Activated T-helper 9 cell treated with anti-CD3 and anti-CD28 coated beads, Interleukin-2, amount 50 U/mL, for 16 hours (primary cell): ENCODE results near the gene SDF4.
"Not testable (repeated sequence)": the region's sequence is repeated elsewhere in the genome, so short reads cannot be mapped to it uniquely, and the experiment has no call there.

ENCODE experiments used
- DNase-seq: peaks from one replicate; pipeline ENCODE4 v3.0.0-alpha.2; 2020; ENCODE audit warnings: low read depth

Gene SDF4

DNA sequence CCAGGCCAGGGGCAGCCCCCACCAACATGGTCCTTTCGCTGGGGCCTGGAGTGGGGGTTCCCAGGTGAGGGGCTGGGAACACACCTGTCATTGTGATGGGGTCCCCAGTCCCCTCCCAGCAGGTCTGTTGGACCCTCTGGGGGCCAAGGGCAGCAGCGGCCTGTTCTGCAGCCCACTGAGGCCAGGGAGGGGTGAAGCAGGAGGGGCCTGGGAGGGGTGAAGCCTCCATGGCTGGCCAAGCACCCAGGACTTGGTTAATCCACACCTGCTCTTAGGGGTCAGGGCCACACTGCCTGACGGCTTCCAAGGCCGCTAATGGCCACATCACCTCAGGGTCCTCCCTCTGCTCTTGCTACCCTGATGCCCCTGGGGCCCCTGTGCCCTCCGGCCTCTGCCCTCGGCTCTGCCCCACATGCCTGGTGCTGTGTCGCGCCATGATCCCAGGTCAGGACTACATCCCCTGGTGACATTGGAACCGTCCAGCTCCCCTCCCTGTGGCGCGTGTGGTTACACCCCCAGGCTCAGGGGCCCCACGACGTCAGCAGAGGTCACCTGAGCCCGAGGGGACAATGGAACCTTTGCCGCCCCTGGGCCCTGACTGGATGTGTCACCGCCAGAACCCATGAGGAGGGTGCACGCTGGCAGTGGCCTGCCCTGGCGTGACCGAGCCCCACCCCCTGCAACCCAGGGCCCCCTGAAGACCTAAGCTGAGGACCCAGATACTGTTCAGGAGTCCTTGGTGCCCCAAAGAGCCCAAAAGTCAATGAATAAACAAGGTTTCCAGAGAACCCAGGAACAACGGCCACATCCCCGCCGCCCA lies 32.5 kb downstream of the SDF4 start:
- DNase-seq = no peak

DNA sequence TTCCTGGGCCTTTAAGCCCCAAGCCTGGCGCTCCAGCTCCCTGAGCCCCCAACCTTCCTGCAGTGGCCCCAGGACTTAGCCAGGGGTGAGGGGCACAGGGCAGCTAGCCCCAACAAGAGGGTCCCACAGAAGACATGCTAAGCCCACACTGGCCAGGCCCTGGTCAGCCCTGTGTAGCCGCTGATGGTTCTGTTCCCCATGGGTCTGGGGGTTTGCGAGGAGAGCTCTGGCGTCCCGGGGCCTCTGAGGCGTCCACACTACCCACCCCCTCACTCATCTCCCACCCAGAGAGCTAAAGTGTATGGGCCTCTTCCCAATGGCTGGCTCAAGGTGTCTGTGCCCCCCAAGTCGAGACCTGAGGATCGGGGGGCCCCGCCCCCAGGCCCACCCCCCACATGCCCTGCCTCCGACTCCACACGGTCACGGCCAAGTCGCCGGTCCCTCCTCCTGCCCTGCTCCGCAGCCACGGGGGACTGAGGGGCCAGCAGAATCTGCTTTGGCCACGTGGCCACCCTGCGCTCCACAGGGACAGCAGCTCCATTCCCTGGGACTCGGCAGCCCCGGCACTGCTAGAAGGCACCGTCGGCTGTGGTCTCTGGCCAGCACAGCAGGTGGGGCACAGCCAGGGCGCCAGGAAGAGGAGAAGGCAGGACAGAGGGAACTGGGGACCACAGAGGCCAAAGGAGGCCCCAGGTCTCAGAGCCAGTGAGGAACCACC lies 33.2 kb downstream of the SDF4 start:
- DNase-seq = no peak

DNA sequence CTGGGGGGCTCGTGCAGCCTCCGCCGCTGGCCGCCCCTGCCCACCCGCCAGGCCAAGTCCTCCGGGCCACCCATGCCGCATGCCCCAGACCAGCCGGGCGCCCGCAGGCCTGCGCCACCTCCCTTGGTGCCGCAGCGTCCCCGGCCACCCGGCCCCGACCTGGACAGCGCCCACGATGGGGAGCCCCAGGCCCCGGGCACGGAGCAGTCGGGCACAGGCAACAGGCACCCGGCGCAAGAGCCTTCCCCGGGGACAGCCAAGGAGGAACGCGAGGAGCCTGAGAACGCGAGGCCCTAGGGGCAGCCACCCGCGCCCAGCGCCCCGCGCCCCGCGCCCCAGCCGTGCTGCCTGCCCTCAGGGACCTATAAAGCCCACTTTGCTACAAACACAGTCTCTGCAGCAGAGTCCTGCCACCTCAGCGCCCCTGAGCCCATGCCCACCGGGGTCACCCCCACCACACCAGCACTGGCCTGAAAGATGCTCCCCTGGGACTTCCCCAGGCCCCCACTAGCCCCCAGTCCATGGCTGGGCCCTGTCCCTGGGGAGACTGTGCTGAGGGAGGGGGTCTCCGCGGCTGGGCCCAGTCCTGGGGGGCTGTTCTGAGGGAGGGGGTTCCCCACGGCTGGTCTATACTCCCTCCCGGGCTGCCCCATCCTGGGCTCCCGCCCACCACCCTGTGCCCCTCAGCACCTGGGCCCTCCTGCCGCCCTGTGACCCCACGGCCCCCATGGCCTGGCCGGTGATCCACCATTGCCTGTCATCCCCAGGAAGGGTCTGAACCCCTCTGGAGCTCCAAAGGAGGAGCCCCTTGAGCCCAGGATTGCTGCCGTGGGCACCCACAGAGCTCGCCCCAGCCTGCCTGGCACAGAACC lies 34.0 kb downstream of the SDF4 start:
- no peak for DNase-seq

DNA sequence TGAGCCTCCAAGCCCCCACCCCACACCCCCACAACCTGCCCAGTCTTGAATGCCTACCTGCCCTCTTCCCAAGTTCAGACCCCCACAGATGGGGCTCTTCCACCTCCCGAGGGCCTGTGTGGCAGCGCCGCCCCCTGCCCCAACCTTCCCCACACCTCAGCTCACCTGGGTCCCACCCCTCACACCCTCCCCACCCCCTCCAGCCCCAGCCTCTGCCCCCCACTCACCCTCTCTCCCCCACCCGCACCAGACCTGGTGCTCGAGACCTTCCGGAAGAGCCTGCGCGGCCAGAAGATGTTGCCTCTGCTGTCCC lies 34.7 kb downstream of the SDF4 start:
- no peak for DNase-seq

DNA sequence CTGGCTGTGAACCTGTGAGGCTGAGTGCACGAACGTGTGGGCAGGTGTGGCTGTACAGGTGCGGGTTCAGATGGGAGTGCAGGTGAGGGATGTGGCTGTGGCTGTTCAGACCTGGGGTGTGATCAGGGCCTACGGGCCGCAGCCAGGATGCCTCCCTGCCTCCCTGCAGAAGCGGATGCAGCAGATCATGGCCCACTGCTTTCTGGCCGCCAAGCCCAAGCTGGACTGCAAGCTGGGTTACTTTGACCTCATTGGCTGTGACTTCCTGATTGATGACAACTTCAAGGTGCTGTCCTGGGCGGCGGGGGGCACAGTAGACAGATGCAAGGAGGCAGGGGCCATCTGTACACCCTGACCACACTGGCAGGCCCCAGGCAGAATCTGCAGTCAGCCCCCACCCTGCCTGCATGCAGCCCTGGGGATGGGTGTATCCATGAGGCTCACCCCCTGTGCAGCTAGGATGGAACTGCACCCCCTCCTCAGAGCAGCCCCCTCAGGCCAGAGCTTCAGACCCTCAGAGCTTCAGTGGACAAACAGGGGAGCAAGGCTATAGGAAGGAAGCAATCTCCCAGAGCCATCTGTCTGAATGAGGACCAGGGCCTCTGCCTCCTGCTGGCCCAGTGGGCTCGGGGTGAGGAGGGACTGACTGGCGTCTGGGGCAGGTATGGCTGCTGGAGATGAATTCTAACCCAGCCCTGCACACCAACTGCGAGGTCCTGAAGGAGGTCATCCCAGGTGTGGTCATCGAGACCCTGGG lies 35.2 kb downstream of the SDF4 start:
- DNase-seq = no peak

DNA sequence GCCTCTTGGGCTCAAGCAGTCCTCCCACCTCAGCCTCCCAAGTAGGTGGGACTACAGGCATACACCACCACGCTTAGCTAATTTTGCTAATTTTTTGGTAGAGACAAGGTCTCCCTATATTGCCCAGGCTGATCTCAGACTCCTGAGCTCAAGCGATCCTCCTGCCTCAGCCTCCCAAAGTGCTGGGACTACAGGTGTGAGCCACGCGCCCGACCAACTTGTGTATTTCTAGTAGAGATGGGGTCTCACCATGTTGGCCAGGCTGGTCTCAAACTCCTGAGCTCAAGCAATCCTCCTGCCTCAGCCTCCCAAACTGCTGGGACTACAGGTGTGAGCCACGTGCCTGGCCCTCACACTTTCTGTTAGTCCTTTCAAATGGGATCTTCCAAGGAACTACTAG lies 36.1 kb downstream of the SDF4 start:
- not testable (repeated sequence) for DNase-seq

DNA sequence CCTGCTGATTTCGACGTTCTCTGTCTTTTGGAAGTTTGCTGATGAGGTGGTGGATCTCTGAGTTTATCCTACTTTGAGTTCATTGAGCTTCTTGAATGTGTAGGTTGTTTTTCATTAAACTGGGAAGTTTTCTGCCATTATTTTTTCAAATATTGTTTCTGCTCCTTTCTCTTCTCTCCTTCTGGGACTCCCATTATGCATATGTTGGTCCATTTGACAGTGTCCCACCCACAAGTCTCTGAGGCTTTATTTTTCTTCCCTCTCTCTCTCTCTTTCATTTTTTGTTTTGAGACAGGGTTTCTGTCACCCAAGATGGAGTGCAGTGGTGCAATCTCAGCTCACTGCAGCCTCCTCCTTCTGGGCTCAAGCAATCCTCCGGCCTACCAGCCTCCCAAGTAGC lies 37.1 kb downstream of the SDF4 start:
- no peak for DNase-seq

DNA sequence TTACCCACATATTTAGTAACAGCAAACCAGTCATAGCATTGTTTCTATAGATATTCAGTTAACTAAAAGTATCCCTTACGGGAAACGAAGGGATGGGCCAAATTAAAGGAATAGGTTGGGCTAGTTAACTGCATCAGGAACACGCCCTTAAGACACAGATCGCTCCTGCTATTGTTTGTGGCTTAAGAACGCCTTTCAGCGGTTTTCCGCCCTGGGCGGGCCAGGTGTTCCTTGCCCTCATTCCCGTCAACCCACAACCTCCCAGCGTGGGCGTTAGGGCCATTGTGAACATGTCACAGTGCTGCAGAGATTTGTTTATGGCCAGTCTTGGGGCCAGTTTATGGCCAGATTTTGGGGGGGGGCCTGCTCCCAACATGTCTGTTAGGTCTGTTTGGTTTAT lies 40.1 kb downstream of the SDF4 start:
- no peak for DNase-seq

DNA sequence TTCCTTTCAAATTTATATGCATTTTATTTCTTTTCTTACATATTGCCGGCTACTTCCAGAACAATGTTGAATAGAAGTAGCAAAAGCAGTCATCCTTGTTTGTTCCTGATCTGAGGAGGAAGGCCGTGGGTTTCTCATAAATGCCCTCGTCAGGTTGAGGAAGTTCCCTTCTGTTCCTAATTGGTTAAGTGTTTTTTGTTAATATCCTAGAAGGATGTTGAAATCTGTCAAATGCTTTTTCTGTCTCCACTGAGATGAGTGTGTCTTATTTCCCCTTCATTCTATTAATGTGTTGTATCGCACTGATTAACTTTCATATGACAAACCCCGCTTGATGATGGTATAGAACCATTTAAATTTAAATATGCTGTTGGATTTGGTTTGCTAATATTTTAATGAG lies 42.7 kb downstream of the SDF4 start:
- no peak for DNase-seq

DNA sequence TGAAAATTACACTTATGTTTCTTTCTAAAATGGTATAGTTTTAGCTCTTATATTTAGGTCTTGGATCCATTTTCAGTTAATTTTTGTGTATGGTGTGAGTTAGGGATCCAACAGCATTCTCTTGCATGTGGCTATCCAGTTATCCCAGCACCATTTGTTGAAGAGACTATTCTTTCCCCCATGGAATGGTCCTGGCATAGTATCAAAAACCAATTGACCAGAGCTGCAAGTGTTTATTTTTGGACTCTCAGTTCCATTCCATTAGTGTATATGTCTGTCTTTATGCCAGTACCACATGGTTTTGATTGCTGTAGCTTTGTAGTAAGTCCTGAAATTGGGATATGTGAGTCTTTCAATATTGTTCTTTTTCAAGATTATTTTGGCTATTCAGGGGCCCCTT lies 43.9 kb downstream of the SDF4 start:
- no peak for DNase-seq

DNA sequence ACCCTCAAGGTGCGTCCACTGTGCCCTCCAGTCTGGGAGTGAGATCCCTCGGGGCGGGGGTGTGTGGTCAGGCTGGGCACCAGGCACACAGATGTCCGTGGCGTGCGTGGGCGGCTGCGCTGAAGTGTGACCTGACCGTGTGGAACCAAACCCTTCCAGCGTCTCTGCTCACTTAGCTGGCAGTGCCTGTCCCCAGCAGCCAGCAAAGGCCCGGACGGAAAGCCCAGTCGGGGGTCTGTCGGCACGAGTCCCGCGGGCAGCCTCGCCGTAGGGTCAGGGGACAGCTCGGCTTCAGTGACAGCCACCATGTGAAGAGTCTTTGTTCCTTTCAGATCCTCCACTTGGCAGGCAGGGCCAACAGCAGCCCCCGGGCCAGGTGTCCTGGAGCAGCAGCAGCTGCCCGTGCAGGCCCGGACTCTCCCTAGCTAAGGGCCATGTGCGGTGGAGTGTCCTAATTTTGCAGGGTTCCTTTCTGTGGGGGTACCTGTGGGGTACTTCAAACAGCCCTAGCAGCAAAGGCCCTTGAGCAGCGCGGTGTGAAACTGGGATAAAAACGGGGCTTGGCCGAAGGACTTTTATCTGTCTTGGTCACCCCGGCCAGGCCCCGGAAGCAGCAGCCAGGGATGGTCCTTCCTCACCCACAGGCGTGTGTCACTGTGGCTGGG lies 46.6 kb downstream of the SDF4 start:
- no peak for DNase-seq

DNA sequence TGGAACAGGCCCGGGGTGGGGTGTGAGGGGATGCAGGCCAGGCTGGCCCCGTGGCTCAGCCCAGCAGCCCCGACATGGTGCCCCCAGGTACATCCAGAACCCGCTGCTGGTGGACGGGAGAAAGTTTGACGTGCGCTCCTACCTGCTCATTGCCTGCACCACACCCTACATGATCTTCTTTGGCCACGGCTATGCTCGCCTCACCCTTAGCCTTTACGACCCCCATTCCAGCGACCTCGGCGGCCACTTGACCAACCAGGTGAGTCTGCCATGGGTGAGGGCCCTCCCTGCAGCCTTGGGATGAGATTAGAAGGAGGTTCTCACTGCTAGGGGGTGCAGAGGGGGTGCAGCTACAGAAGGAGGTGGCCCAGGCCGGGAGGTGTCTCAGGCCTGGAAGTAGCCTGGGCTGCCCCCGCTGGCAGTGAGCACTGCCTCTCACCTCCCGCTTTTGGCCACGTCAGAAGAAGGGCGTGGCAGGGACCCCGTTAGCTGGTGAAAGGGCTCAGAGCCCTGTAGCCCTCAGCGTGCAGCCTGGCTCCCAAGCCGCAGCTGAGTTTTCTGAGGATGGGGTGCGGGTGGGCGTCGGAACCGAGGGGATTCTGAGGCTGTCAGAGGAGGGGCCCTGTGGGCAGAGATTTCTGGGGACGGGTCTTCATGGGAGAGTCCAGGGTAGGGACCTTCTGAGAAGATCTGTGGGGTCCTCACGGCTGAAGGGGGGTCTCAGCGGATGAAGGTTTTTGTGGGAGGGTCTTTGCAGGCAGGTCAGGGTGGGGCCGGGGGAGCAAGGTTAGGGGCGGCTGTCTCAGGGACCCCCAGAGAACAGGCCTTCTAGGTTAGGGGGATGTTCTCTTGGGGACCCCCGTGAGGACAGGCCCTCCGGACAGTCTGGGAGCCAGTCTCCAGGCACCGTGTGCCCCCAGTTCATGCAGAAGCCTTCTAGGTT lies 47.7 kb downstream of the SDF4 start:
- no peak for DNase-seq

DNA sequence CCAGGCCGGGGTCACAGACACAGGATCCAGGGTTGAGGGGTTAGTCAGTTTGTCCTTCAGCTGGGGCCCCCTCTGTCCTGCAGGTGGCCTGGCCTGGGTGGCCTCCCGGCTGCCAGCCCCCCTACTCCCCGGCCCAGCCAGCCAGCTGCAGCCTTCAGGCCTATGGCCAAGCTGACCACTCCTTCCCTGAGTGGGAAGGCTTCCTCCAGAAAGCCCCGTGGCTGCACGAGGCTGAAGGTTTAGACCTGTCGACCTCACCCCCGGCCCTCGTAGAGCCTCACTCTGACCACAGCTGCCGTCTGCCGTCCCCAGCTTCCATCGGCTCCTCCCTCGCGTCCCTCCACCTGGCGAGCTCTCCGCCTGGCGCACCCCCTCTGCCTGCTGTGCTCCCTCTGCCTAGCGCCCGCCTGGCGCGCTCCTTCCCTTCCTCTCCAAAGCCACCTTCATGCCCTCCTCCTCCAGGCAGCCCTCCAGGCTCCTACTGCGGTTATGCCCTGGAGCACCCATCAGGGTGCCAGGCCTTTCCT lies 48.5 kb downstream of the SDF4 start:
- DNase-seq = no peak

DNA sequence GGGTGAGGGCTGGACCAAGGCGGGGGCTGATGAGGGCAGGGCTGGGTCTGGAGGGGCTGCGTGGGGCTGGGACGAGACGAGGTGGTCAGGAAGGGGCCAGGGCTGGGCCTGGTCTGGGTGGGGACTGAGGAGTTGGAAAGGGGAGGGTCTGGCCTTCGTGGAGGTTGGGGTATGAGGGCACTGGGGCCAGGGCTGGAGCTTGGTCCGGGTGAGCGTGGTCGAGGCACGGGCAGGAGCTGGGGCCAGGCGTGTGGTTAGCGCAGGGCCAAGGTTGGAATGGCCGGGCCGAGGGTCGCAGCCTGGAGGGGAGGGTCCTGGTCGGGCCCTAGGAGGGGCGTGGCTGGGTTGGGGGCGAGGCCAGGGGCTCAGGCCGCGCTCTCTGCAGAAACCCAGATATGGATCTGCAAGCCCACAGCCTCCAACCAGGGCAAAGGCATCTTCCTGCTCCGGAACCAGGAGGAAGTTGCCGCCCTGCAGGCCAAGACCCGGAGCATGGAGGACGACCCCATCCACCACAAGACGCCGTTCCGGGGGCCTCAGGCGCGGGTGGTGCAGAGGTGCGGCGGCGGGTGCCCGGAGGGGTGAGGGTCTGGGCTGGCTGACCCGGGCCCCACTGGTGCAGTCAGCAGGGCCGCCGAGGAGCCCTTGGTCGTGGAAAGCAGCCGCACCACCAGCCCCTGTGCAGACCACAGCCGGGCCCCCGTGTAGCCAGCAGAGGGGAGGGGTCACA lies 49.1 kb downstream of the SDF4 start:
- DNase-seq = no peak

DNA sequence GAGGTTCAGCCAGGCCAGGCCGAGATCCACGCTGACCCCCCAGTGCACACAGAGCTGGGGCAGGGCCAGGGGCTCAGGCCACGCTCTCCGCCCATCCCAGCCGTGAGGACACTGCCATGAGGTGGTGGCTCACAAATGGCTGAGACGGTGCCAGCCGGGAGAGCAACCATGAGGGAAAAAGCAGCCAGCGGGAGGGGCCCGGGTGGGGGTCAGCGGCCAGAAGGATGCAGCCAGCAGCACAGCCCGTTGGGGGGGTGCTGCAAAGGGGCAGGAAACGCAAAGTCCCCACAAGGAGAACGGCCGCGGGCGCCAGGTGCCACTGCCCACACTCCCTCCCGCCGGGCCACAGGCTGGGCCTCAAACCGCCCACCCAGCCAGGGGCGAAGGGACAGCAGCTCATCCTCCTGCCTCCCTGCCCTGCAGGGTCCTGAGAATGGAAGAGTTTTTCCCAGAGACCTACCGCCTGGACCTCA lies 49.8 kb downstream of the SDF4 start:
- no peak for DNase-seq

DNA sequence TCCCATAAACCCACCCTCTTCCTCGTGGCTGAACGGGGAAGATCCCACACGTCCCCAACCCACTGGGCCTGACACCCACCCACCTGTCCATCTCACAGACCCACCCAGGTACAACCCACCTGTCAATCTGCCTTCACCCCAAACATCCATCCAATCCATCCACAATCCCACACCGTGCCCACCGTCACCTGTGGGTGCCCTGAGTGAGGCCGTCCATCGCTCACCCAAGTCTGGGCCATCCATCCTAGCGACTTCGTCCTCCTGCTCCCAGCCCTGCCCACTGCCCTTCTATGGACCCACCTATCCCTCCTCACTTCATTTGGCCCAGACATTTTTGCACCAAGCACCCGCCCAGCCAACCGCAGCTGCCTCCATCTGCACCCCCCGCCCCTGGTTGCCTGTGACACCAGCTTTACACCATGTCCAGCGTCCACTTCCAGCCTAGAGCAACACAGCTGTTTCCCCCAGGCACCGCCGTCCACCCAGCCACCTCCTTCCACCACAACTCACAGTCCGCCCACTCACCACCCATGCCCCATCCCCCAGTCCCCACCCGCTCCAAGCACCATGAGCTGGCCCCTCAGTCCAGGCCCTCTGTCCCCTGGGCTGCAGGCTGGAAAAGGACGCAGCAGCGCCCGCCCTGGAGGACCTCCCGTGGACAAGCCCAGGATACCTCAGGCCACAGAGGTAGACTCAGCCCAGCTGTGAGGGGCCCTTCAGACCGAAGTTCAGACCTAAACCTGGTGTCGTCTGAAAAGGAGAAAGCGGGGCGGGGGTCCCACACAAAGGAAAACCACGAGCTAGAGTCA lies 50.5 kb downstream of the SDF4 start:
- DNase-seq = no peak

DNA sequence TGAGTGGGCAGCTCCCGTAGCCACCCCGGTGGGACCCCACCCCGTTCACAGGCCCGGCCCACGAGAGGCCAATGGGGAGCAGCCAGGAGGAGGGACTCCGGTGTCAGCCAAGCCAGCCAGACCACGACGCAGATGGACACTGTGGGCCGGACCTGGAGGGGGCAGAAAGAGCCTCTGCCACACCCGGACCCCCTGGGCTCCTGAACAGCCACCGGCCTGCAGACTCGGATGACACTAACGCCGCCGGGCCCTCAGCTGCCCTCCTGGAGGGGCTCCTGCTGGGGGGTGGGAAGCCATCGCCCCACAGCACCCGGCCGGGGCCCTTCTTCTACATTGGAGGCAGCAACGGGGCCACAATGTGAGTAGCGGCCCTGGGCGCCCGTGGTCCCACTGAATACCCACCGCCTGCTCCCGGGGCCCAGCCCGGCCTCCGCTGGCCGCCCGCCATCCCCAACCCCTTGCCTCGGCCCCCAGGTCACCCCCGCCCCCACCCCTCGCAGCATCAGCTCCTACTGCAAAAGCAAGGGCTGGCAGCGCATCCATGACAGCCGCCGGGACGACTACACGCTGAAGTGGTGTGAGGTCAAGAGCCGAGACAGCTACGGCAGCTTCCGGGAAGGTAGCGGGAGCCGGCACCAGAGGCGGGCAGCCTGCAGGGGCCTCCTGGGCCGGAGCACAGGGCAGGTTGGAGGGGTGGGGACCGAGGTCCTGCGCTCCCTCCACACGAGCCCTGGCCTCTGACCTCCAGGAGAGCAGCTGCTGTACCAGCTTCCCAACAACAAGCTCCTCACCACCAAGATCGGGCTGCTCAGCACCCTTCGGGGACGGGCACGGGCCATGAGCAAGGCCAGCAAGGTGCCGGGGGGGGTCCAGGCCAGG lies 51.6 kb downstream of the SDF4 start:
- no peak for DNase-seq
